Measurements from ENCODE around the gene NACAD. TPM values are rescaled to one million over a fixed set of nuclear protein-coding genes. Genes with fewer than 3 reads are reported as not detected.

Gene NACAD
- total and polyA plus RNA-seq, 3 donors from 2014 or later: 6.9 to 12.0 (median 8.7) TPM

- H3K4me3 ChIP-seq: no peak overlapping the region
- intact Hi-C loops (cut with DNase I; ENCODE audit: low total_unique reads): no loop called here
- no peak overlapping the region for H3K27ac ChIP-seq
- no peaks in the 10 kb centered on the region for H3K9me3 ChIP-seq
- 87% methylated on average over 10 of the region's 10 CpGs for WGBS, 2 donors
- H3K36me3 ChIP-seq (ENCODE audit: low read depth, missing control alignments): no peaks in the 10 kb centered on the region
- DNase-seq: no peak
- TF ChIP-seq POLR2A (IDR thresholded peaks at IDR 0.05) (no peak), CTCF (IDR thresholded peaks at IDR 0.05) (no peak)
- H3K4me1 ChIP-seq: no peaks in the 10 kb centered on the region
- no peaks in the 10 kb centered on the region for H3K27me3 ChIP-seq
These were observed 10.4 kb upstream of the NACAD start for GRCh38 chr7:45098983-45099839.

DNA sequence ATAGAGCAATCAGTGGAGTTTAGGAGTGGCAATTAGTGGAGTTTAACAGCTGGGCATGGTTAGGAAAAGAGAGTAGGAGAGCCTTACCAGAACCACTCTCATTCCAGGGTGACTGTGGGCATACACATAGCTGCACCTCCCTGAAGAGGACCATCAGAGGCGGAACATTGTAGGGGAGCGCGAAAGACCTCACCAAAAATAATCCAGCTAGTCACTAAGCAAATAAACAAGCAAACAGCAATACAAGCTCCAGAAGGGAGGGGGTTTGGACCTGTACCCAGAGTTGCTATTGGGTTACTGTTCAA, 4.1 kb upstream of the NACAD start:
- H3K36me3 ChIP-seq (ENCODE audit: low read depth, missing control alignments): no peaks in the 10 kb centered on the region
- intact Hi-C loops (cut with DNase I; ENCODE audit: low total_unique reads): no loop called here
- no peaks in the 10 kb centered on the region for H3K9me3 ChIP-seq
- peaks cover 6% of the 10 kb centered on the region for H3K4me1 ChIP-seq
- H3K27ac ChIP-seq: no peak overlapping the region
- DNase-seq: no peak
- no peaks in the 10 kb centered on the region for H3K27me3 ChIP-seq
- TF ChIP-seq POLR2A (IDR thresholded peaks at IDR 0.05): no peak
- TF ChIP-seq CTCF (IDR thresholded peaks at IDR 0.05): no peak
- no peak overlapping the region for H3K4me3 ChIP-seq
- 58 to 63% methylated on average over 3 of the region's 3 CpGs for WGBS, 2 donors

GRCh38 chr7:45092100-45092930, 3.5 kb upstream of the NACAD start:
- Histone ChIP-seq H3K4me1 (peaks cover 8% of the 10 kb centered on the region), H3K9me3 (no peaks in the 10 kb centered on the region), H3K27ac (no peak overlapping the region), H3K36me3 (ENCODE audit: low read depth, missing control alignments) (no peaks in the 10 kb centered on the region), H3K4me3 (no peak overlapping the region), H3K27me3 (no peaks in the 10 kb centered on the region)
- intact Hi-C loops (cut with DNase I; ENCODE audit: low total_unique reads): no loop called here
- DNase-seq: no peak
- no peak for TF ChIP-seq CTCF (IDR thresholded peaks at IDR 0.05)
- TF ChIP-seq POLR2A (IDR thresholded peaks at IDR 0.05): no peak
- 35 to 41% methylated on average over 7 of the region's 7 CpGs for WGBS, 2 donors

- peak; percentile 86 for DNase-seq
- 3 to 10% methylated on average over 8 to 22 of the region's 22 CpGs for WGBS, 2 donors
- no peak overlapping the region for H3K27ac ChIP-seq
- H3K9me3 ChIP-seq: no peaks in the 10 kb centered on the region
- peaks cover 12% of the 10 kb centered on the region for H3K4me1 ChIP-seq
- peak overlapping the region; percentile 57 to 58 for H3K4me3 ChIP-seq
- no peaks in the 10 kb centered on the region for H3K27me3 ChIP-seq
- TF ChIP-seq POLR2A (IDR thresholded peaks at IDR 0.05): no peak
- TF ChIP-seq CTCF (IDR thresholded peaks at IDR 0.05): no peak
- no peaks in the 10 kb centered on the region for H3K36me3 ChIP-seq (ENCODE audit: low read depth, missing control alignments)
- intact Hi-C loops (cut with DNase I; ENCODE audit: low total_unique reads): no loop called here
These were observed 647 bp upstream of the NACAD start for GRCh38 chr7:45089341-45089891.
